ENCODE measurements around the gene GDPD5.

DNA sequence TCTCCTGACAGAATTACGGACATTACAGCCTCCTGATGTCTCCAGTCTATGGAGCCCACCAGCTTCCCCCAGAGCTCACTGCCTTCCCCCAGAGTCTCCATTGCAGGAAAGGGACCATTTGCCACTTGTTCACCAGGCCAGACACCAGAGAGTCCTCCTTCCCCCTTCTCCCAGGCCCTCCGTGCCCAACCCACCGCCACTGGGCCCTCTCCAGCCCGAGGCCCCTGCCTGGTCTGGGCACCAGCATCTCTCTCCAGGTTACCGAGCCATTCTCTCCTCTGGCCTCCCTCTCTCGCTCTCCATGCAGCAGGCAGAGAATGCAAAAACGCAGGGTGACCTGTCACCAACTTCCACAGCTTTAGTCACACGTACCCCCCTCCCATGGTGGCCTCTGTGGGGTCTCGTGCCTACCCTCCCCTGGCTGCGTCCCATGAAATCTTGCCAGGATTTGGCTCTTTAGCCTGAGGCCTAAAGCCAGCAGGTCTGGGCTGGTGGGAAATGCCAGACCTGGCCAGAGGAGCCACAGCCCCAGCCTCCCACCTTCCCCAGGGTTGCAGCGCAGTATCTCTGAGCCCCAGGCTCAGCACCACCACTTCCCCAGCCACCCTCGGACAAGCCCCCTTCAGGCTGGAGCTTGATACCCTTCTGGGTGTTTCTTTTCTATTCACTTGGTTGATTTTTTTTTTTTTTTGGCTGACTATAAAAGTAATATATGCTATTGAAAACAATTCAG is 29.5 kb upstream of the GDPD5 start:
- TF ChIP-seq, protein P1, sequence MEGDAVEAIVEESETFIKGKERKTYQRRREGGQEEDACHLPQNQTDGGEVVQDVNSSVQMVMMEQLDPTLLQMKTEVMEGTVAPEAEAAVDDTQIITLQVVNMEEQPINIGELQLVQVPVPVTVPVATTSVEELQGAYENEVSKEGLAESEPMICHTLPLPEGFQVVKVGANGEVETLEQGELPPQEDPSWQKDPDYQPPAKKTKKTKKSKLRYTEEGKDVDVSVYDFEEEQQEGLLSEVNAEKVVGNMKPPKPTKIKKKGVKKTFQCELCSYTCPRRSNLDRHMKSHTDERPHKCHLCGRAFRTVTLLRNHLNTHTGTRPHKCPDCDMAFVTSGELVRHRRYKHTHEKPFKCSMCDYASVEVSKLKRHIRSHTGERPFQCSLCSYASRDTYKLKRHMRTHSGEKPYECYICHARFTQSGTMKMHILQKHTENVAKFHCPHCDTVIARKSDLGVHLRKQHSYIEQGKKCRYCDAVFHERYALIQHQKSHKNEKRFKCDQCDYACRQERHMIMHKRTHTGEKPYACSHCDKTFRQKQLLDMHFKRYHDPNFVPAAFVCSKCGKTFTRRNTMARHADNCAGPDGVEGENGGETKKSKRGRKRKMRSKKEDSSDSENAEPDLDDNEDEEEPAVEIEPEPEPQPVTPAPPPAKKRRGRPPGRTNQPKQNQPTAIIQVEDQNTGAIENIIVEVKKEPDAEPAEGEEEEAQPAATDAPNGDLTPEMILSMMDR (IDR thresholded peaks at IDR 0.05), result no peak
- TF ChIP-seq ZNF138 (CRISPR knock-in tag; conservative IDR thresholded peaks at IDR 0.05) (no peak), HMGXB4 (CRISPR knock-in tag; IDR thresholded peaks at IDR 0.05) (no peak), ETV6 (CRISPR knock-in tag; IDR thresholded peaks at IDR 0.05) (no peak)
